Fibroblast of lung (primary cell): ENCODE measurements around the gene SDK2. TPM values are rescaled to one million over a fixed set of nuclear protein-coding genes. Genes with fewer than 3 reads are reported as not detected.

Source experiments
- DNase-seq, 2 donors: peaks; one replicate each; pipeline versions ENCODE4 v3.0.0 to v3.0.0-alpha.2; 2010; ENCODE audit warnings: low read depth in 2 of 2
- H2AFZ ChIP-seq: 2 replicates; pipeline ENCODE4 v1.5.1; 2012; ENCODE audit warnings: low read length, control low read depth, inconsistent platforms
- H3K27ac ChIP-seq: 2 replicates; pipeline ENCODE4 v1.5.1; 2011; ENCODE audit warnings: low read length, control low read depth; ENCODE audit not compliant: insufficient read depth
- H3K27me3 ChIP-seq: 2 replicates; pipeline ENCODE4 v1.5.1; 2011; ENCODE audit warnings: mild to moderate bottlenecking, low read length; ENCODE audit not compliant: control insufficient read depth, insufficient read depth
- H3K36me3 ChIP-seq: 2 replicates; pipeline ENCODE4 v1.5.1; 2011; ENCODE audit warnings: low read length; ENCODE audit not compliant: control insufficient read depth, insufficient read depth
- H3K4me1 ChIP-seq: 2 replicates; pipeline ENCODE4 v1.5.1; 2011; ENCODE audit warnings: low read length; ENCODE audit not compliant: control insufficient read depth, insufficient read depth; ENCODE audit errors: extremely low read depth
- H3K4me2 ChIP-seq: 2 replicates; pipeline ENCODE4 v1.5.1; 2011; ENCODE audit warnings: low read length, control low read depth; ENCODE audit not compliant: insufficient read depth; ENCODE audit errors: extremely low read depth
- H3K4me3 ChIP-seq, 4 experiments: fragments of 200-600 bp in 1 of 4; sonication (generic) in 1 of 4; replicated peaks in 1 of 4; 2 replicates each; pipeline ENCODE4 v1.5.1; 2011 to 2016; ENCODE audit warnings: low read length in 4 of 4, low read depth in 3 of 4, mild to moderate bottlenecking in 3 of 4, control low read depth in 2 of 4, inconsistent platforms in 1 of 4, mixed read lengths in 1 of 4; ENCODE audit not compliant: insufficient read depth in 1 of 4; ENCODE audit errors: control extremely low read depth in 1 of 4
- H3K79me2 ChIP-seq: 2 replicates; pipeline ENCODE4 v1.5.1; 2012; ENCODE audit warnings: mild to moderate bottlenecking, low read length, inconsistent platforms; ENCODE audit not compliant: control insufficient read depth, insufficient read depth
- H3K9ac ChIP-seq: 2 replicates; pipeline ENCODE4 v1.5.1; 2011; ENCODE audit warnings: mild to moderate bottlenecking, low read length, control low read depth; ENCODE audit not compliant: insufficient read depth
- H3K9me3 ChIP-seq: 2 replicates; pipeline ENCODE4 v1.5.1; 2012; ENCODE audit warnings: low read depth, low read length; ENCODE audit not compliant: control insufficient read depth, insufficient read depth
- H4K20me1 ChIP-seq: 2 replicates; pipeline ENCODE4 v1.5.1; 2011; ENCODE audit warnings: low read length; ENCODE audit not compliant: control insufficient read depth, insufficient read depth; ENCODE audit errors: extremely low read depth
- EZH2 ChIP-seq: IDR thresholded peaks from 2 replicates; pipeline ENCODE4 v1.5.1; 2012; ENCODE audit warnings: low read length, control low read depth, mild to moderate bottlenecking; ENCODE audit errors: missing control alignments
- polyA plus RNA-seq, 2 donors: library from polyadenylated mRNA; depleted of rRNA in 1 of 2; stranded (reverse) in 1 of 2; unstranded in 1 of 2; fragments of >200 nt; gene quantifications; 2 replicates each; pipeline ENCODE4 v1.2.1, GENCODE V29; 2011 to 2012; ENCODE audit warnings: missing spikeins in 1 of 2
- total RNA-seq: library from RNA; depleted of rRNA; stranded (reverse); fragments of >200 nt; gene quantifications from 2 replicates; pipeline ENCODE4 v1.2.1, GENCODE V29; 2014
- TF ChIP-seq, protein P1 (sequence below), 2 donors: IDR thresholded peaks in 1 of 2; conservative IDR thresholded peaks in 1 of 2; 1 replicate in 1 of 2; 2 replicates in 1 of 2; pipeline ENCODE4 v1.5.1; 2011 to 2012; ENCODE audit warnings: low read length in 2 of 2, control low read depth in 1 of 2, inconsistent platforms in 1 of 2, low read depth in 1 of 2, mild to moderate bottlenecking in 1 of 2

The SDK2 gene
- total and polyA plus RNA-seq, 2 donors (not counting 1 experiment from before 2014, with no cell fraction given), result under 0.01 to 0.01 TPM

DNA sequence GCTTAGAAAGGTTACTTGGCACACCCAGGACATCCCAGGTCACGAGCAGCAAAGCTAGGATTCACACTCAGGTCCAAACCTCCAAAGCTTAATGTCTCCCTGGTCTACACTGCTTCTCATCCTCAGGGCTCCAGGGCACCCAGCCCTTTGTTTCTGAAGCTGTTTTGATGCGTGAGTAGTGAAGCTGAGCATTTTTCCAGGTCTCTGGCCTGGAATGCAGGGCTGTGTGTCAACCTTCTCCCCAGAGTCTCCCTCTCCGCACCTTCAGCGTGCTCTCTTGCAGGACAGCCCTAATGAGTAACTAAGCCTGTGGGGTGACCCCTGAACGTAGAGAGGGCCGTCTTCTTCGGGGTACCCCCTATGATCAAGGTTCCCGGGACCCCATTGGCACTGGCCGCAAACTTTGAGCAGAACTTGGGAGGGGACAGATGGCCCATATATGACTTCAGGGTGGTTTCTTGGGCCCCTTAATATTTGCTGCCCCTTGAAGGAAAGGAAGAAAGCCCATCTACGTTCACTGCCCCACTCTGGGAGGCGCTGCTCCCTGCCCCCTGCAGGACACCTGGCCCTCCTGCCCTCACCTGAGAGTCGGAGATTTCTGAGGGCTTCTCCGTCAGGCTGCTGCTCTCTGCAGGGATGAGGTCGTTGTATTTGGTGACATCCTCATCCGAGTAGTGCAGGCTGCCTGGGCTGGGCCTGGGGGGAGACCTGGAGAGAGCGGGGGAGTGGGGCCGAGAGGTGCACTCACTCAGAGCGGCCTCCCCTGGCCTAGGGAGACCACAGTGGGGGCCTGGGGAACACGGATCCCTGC lies 296.0 kb downstream of the SDK2 start:
- H3K36me3 ChIP-seq, result no peaks in the 10 kb centered on the region
- H3K4me1 ChIP-seq, result peaks cover 14% of the 10 kb centered on the region
- H3K9ac ChIP-seq, result no peak overlapping the region
- no peak for TF ChIP-seq EZH2
- TF ChIP-seq, protein P1, sequence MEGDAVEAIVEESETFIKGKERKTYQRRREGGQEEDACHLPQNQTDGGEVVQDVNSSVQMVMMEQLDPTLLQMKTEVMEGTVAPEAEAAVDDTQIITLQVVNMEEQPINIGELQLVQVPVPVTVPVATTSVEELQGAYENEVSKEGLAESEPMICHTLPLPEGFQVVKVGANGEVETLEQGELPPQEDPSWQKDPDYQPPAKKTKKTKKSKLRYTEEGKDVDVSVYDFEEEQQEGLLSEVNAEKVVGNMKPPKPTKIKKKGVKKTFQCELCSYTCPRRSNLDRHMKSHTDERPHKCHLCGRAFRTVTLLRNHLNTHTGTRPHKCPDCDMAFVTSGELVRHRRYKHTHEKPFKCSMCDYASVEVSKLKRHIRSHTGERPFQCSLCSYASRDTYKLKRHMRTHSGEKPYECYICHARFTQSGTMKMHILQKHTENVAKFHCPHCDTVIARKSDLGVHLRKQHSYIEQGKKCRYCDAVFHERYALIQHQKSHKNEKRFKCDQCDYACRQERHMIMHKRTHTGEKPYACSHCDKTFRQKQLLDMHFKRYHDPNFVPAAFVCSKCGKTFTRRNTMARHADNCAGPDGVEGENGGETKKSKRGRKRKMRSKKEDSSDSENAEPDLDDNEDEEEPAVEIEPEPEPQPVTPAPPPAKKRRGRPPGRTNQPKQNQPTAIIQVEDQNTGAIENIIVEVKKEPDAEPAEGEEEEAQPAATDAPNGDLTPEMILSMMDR (conservative IDR thresholded peaks at IDR 0.05 in 1 of 2, IDR thresholded peaks at IDR 0.05 in 1 of 2; ENCODE audit: low read depth in 1 of 2, low read length in 2 of 2), result no peak
- no peak overlapping the region for H3K27ac ChIP-seq
- H3K27me3 ChIP-seq, result no peaks in the 10 kb centered on the region
- no peak for DNase-seq
- H3K9me3 ChIP-seq, result no peaks in the 10 kb centered on the region
- no peak overlapping the region for H3K4me2 ChIP-seq
- no peak overlapping the region for H3K4me3 ChIP-seq
- H3K79me2 ChIP-seq, result no peaks in the 10 kb centered on the region
- no peak overlapping the region for H2AFZ ChIP-seq
- H4K20me1 ChIP-seq, result no peaks in the 10 kb centered on the region

DNA sequence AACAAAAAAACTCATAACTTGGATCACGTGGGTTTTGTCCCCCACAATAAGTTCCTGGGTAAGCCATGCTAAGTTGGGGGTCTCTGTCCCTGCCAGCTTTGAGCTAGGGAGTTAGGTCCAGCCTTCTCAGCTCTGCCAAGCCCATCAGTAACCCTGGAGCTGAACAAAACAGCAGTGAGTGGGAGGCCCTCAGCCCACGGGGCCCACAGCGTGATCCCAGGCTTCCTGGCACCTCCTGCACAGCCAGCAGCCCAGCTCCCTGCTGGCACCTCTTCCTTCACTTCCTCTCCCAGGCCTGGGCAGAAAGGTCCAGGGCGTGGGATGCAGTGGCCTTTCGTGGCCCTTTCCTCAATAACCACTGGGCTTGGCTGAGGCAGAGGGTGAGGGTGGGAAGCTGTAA lies 296.9 kb downstream of the SDK2 start:
- H3K4me2 ChIP-seq, result no peak overlapping the region
- H3K27me3 ChIP-seq, result no peaks in the 10 kb centered on the region
- no peaks in the 10 kb centered on the region for H4K20me1 ChIP-seq
- H3K79me2 ChIP-seq, result no peaks in the 10 kb centered on the region
- H3K9me3 ChIP-seq, result no peaks in the 10 kb centered on the region
- no peak overlapping the region for H3K9ac ChIP-seq
- no peak overlapping the region for H3K27ac ChIP-seq
- no peak overlapping the region for H3K4me3 ChIP-seq
- no peak for TF ChIP-seq EZH2
- TF ChIP-seq, protein P1 (conservative IDR thresholded peaks at IDR 0.05 in 1 of 2, IDR thresholded peaks at IDR 0.05 in 1 of 2; ENCODE audit: low read depth in 1 of 2, low read length in 2 of 2), result no peak
- peaks cover 16% of the 10 kb centered on the region for H3K4me1 ChIP-seq
- no peak overlapping the region for H2AFZ ChIP-seq
- no peak for DNase-seq
- no peaks in the 10 kb centered on the region for H3K36me3 ChIP-seq

DNA sequence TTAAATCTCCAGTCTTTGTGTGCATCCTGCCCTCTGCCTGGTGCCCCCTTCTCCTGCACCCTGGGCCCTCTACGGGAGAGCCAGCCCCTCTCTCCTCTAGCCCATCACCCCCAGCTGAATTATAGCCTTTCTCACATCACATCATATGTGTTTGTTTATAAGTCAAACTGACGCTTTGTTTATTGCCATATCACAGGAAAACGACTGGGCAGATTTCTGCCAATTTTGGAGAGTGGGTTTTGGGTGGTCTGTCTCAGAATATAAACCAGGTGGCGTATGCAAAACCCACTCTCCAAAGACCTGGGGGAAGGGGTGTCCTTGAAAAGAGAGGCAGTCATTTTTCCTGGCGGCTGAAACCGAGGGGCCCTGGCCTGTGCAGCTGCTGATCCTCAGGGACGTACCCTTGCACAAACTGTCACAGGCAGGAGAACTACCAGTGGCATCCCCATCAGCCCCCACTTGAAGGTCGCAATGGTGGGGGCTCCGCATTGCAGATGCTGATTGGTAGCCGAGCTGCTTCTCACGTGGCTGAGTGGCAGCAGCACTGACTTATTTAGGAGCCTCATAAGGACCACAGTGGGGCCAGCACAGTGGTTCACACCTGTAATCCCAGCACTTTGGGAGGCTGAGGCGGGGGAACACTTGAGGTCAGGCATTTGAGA lies 297.6 kb downstream of the SDK2 start:
- H3K27ac ChIP-seq, result no peak overlapping the region
- no peak overlapping the region for H3K9ac ChIP-seq
- H3K4me1 ChIP-seq, result peaks cover 23% of the 10 kb centered on the region
- no peaks in the 10 kb centered on the region for H3K27me3 ChIP-seq
- no peak overlapping the region for H2AFZ ChIP-seq
- H3K9me3 ChIP-seq, result no peaks in the 10 kb centered on the region
- TF ChIP-seq, protein P1 (conservative IDR thresholded peaks at IDR 0.05 in 1 of 2, IDR thresholded peaks at IDR 0.05 in 1 of 2; ENCODE audit: low read depth in 1 of 2, low read length in 2 of 2), result no peak
- TF ChIP-seq EZH2, result no peak
- H3K36me3 ChIP-seq, result no peaks in the 10 kb centered on the region
- no peak overlapping the region for H3K4me3 ChIP-seq
- H4K20me1 ChIP-seq, result no peaks in the 10 kb centered on the region
- no peak for DNase-seq
- H3K4me2 ChIP-seq, result no peak overlapping the region
- H3K79me2 ChIP-seq, result no peaks in the 10 kb centered on the region
